K562 (cell line): ENCODE measurements around the gene IRF9. TPM values are rescaled to one million over a fixed set of nuclear protein-coding genes. Genes with fewer than 3 reads are reported as not detected.

Source experiments
- ATAC-seq: fragments of 200-7000 bp; cut with Tn5 transposase; 3 replicates; pipeline ENCODE4 v1.9.1; 2020; ENCODE audit warnings: moderate library complexity
- BruUV-seq: library from RNA; stranded (reverse); fragments of 400-500 nt; replicated peaks from 2 replicates; lab custom pipeline; 2021; lab: Mats Ljungman, UMichigan
- CTCF ChIA-PET: fragments of 300-600 bp; formaldehyde crosslinking; extraction: SDS; loops from one replicate; lab custom pipeline; 2021; ENCODE audit warnings: low intra/inter-chr PET ratio; lab: Yijun Ruan, JAX
- POLR2A ChIA-PET: fragments of 300-600, 350-650 bp; sonication (Branson Sonifier 250); formaldehyde crosslinking; extraction: SDS; loops from one replicate; lab custom pipeline; 2021; ENCODE audit warnings: antibody characterized with exemption, inconsistent platforms; lab: Yijun Ruan, JAX
- DNase-seq, 4 experiments: peaks; one replicate each; pipeline versions ENCODE4 v3.0.0 to v3.0.0-alpha.2; 2011 to 2018; ENCODE audit warnings: low spot score in 3 of 4, mixed read lengths in 3 of 4; ENCODE audit errors: extremely low read depth in 1 of 4
- FAIRE-seq: peaks from 2 replicates; lab custom pipeline; 2011; peaks lifted over from hg19 to GRCh38; lab: Jason Lieb, UNC
- H2AFZ ChIP-seq: 2 replicates; pipeline ENCODE4 v1.6.0; 2011; ENCODE audit warnings: low read depth, low read length, control low read depth, inconsistent platforms
- H3K27ac ChIP-seq: fragments of 200-600 bp; 3 replicates; pipeline ENCODE4 v1.8.0; 2011; ENCODE audit warnings: low read depth, mild to moderate bottlenecking, control low read depth, inconsistent platforms, low read length, moderate library complexity, mixed read lengths; ENCODE audit errors: extremely low read depth
- H3K27me3 ChIP-seq, 2 experiments: fragments of 300-600 bp in 1 of 2; 2 replicates in 1 of 2; 3 replicates in 1 of 2; pipeline versions ENCODE4 v1.6.0 to v1.8.0; 2011; ENCODE audit warnings: inconsistent platforms in 2 of 2, low read length in 2 of 2, mild to moderate bottlenecking in 1 of 2, mixed read lengths in 1 of 2, moderate library complexity in 1 of 2; ENCODE audit not compliant: control insufficient read depth in 2 of 2, insufficient read depth in 2 of 2
- H3K36me3 ChIP-seq: fragments of 300-600 bp; 3 replicates; pipeline ENCODE4 v1.8.0; 2011; ENCODE audit warnings: mild to moderate bottlenecking, low read length, inconsistent platforms; ENCODE audit not compliant: control insufficient read depth, insufficient read depth
- H3K4me1 ChIP-seq, 2 experiments: fragments of 200-600 bp in 1 of 2; replicated peaks in 1 of 2; 2 replicates in 1 of 2; 3 replicates in 1 of 2; pipeline versions ENCODE4 v1.5.1 to v1.8.0; 2011; ENCODE audit warnings: inconsistent platforms in 2 of 2, low read length in 2 of 2, mild to moderate bottlenecking in 1 of 2, mixed read lengths in 1 of 2, moderate library complexity in 1 of 2; ENCODE audit not compliant: control insufficient read depth in 2 of 2, insufficient read depth in 2 of 2
- H3K4me2 ChIP-seq: 2 replicates; pipeline ENCODE4 v1.6.1; 2011; ENCODE audit warnings: low read length, control low read depth, inconsistent platforms, mixed read lengths; ENCODE audit not compliant: insufficient read depth
- H3K4me3 ChIP-seq: fragments of 200-600 bp; sonication (generic), shearing (Covaris generic); 2 replicates; pipeline ENCODE4 v1.5.1; 2016; ENCODE audit warnings: control low read depth, inconsistent platforms
- H3K79me2 ChIP-seq: fragments of 200-600 bp; 3 replicates; pipeline ENCODE4 v1.8.0; 2011; ENCODE audit warnings: low read length, inconsistent platforms; ENCODE audit not compliant: control insufficient read depth, insufficient read depth
- H3K9ac ChIP-seq, 2 experiments: 2 replicates each; pipeline versions ENCODE4 v1.6.0 to v1.6.1; 2011; ENCODE audit warnings: low read depth in 2 of 2, low read length in 2 of 2, control low read depth in 1 of 2, inconsistent platforms in 1 of 2, mild to moderate bottlenecking in 1 of 2, mixed read lengths in 1 of 2; ENCODE audit not compliant: insufficient read depth in 1 of 2
- H3K9me1 ChIP-seq: one replicate; pipeline ENCODE4 v1.6.0; 2011; ENCODE audit warnings: inconsistent platforms, mild to moderate bottlenecking, low read length, moderate library complexity; ENCODE audit not compliant: control insufficient read depth, insufficient read depth
- H3K9me3 ChIP-seq: replicated peaks from 2 replicates; pipeline ENCODE4 v1.5.1; 2011; ENCODE audit warnings: low read depth, low read length, inconsistent platforms; ENCODE audit not compliant: control insufficient read depth, insufficient read depth
- H4K20me1 ChIP-seq: replicated peaks from 2 replicates; pipeline ENCODE4 v1.6.1; 2011; ENCODE audit warnings: low read length, inconsistent platforms, mixed read lengths; ENCODE audit not compliant: control insufficient read depth, insufficient read depth
- PATZ1 ChIP-seq: fragments of 250-450 bp; sonication (Bioruptor Pico); IDR thresholded peaks from 2 replicates; pipeline ENCODE4 v1.5.0; 2020; ENCODE audit warnings: mild to moderate bottlenecking, borderline replicate concordance
- PTTG1 ChIP-seq: fragments of 450-650 bp; IDR thresholded peaks from 2 replicates; pipeline ENCODE4 v1.6.1; 2016; ENCODE audit warnings: low read depth, mild to moderate bottlenecking, missing genetic modification characterization, missing compliant biosample characterization
- ZNF644 ChIP-seq: fragments of 200-800 bp; sonication (Bioruptor generic); IDR thresholded peaks from 2 replicates; pipeline ENCODE4 v1.6.1; 2016; ENCODE audit warnings: low read depth, missing genetic modification characterization, missing compliant biosample characterization
- ZNF764 ChIP-seq: fragments of 250-450 bp; sonication (Bioruptor Pico); IDR thresholded peaks from 2 replicates; pipeline ENCODE4 v1.4.0; 2020; ENCODE audit warnings: low read depth, mild to moderate bottlenecking, moderate library complexity
- WGBS: fragments of 100-300 bp; shearing (Covaris generic); methylation state at CpG from one replicate; pipeline ENCODE4 v1.1.6; 2016; ENCODE audit warnings: low coverage, mixed read lengths; ENCODE audit not compliant: insufficient coverage; ENCODE audit errors: missing lambda C conversion rate; 5-methylcytosine and 5-hydroxymethylcytosine counted together
- in situ Hi-C: fragments of 300-500 bp; cut with MboI; formaldehyde crosslinking; loops from 4 replicates; pipeline ENCODE4 v1.15.0; 2018; ENCODE audit warnings: inconsistent platforms, mixed read lengths
- intact Hi-C: fragments of 100-400 bp; cut with micrococcal nuclease; formaldehyde crosslinking; loops from 2 replicates; pipeline ENCODE4 v1.14.2; 2022
- polyA plus RNA-seq, 8 experiments: library from polyadenylated mRNA; depleted of rRNA in 4 of 8; stranded (reverse) in 5 of 8; unstranded in 3 of 8; fragments of >200 nt; fragmentation: Nextera tagmentation in 2 of 8; fragmentation: Illumina TruSeq in 1 of 8; extraction: Ambion mirVana in 2 of 8; extraction: Trizol in 1 of 8; gene quantifications; 2 replicates each; pipeline versions ENCODE4 v1.2.1 to v1.2.3, GENCODE V29; 2011 to 2014; ENCODE audit warnings: inconsistent platforms in 1 of 8, missing spikeins in 1 of 8
- total RNA-seq, 7 experiments: library from RNA; depleted of rRNA in 6 of 7; stranded (reverse); fragments of >200 nt in 6 of 7; fragmentation: Illumina TruSeq in 2 of 7; extraction: Trizol in 2 of 7; gene quantifications; 2 replicates each; pipeline versions ENCODE4 v1.2.1 to v1.2.3, GENCODE V29; 2011 to 2021; ENCODE audit warnings: low replicate concordance in 1 of 7

The IRF9 gene
- total and polyA plus RNA-seq, 9 of the 15 experiments (the other 6 are each of a cell fraction or from before 2014, with no cell fraction given) = 0.79 to 14.8 (median 6.1) TPM

- Histone ChIP-seq H3K9me3 (no peaks in the 10 kb centered on the region), H3K27ac (no peak overlapping the region), H3K4me3 (no peak overlapping the region), H3K9me1 (peaks cover 3% of the 10 kb centered on the region), H3K9ac (no peak overlapping the region)
- DNase-seq = no peak
- ATAC-seq = no peak
- POLR2A ChIA-PET = interaction anchor here (0.9 to 1.5 kb wide), 2 partner anchors 10 to 11 kb away, joined by 3 to 5 read pairs; partner anchors contain the start of gene TM9SF1
- TF ChIP-seq PTTG1 (no peak), ZNF764 (CRISPR knock-in tag) (no peak), PATZ1 (CRISPR knock-in tag) (no peak), ZNF644 (no peak)
- TF ChIP-seq, all 486 proteins: peak for 0
- CTCF ChIA-PET = no interaction called here
- no TSS peak for BruUV-seq
- in situ Hi-C loops (no loop called here), intact Hi-C loops (no loop called here)
- Histone ChIP-seq H4K20me1 (peaks cover 9% of the 10 kb centered on the region; the same call in 1 of the 2 replicates), H3K36me3 (peaks cover 75% of the 10 kb centered on the region; the same call in 2 of the 3 replicates), H3K79me2 (peaks cover 18% of the 10 kb centered on the region), H2AFZ (no peak overlapping the region), H3K4me2 (no peak overlapping the region), H3K4me1 (peaks cover 0 to 21% of the 10 kb centered on the region in 2 experiments; a peak in 3 of 5 replicates), H3K27me3 (no peaks in the 10 kb centered on the region)
- 87% methylated on average over 8 of the region's 11 CpGs for WGBS
- FAIRE-seq = no peak
Observed at GRCh38 chr14:24185741-24186140, 24.7 kb downstream of the IRF9 start.
